Fibroblast of villous mesenchyme (primary cell): ENCODE results near the gene TMEM151B. TPM values are rescaled to one million over a fixed set of nuclear protein-coding genes. Genes with fewer than 3 reads are reported as not detected.

Experiments used
- DNase-seq: peaks from one replicate; pipeline ENCODE4 v3.0.0-alpha.2; 2010; ENCODE audit warnings: low read depth
- H3K4me3 ChIP-seq: 2 replicates; pipeline ENCODE4 v1.5.1; 2011; ENCODE audit warnings: low read depth, mild to moderate bottlenecking, low read length
- total RNA-seq: library from RNA; depleted of rRNA; stranded (reverse); fragments of >200 nt; gene quantifications from 2 replicates; pipeline ENCODE4 v1.2.3, GENCODE V29; 2012
- TF ChIP-seq, protein P1 (sequence below): IDR thresholded peaks from 2 replicates; pipeline ENCODE4 v1.5.1; 2012; ENCODE audit warnings: low read depth, mild to moderate bottlenecking, low read length; ENCODE audit not compliant: insufficient read depth

Gene TMEM151B
- total RNA-seq, 1 donor = not detected

DNA sequence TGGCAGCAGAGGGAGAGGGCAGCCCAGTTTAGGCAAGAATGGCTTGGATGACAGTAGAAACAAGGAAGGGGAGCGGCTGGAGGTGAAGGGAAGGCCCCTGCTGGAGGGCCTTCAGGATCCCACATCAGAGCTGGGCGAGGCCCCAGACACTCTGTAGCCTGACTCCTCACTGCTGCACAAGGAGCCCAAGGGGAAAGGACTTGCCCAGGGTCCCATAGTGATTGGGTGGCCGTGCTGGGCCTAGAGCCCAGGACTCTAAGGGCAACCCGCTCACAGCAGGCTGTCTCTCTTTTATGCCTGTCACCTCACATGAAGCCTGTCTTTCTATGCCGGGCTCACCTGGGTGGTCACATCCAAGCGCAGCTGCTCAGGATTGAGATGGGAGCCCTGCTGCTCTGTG, 33.6 kb downstream of the TMEM151B start:
- TF ChIP-seq, protein P1, sequence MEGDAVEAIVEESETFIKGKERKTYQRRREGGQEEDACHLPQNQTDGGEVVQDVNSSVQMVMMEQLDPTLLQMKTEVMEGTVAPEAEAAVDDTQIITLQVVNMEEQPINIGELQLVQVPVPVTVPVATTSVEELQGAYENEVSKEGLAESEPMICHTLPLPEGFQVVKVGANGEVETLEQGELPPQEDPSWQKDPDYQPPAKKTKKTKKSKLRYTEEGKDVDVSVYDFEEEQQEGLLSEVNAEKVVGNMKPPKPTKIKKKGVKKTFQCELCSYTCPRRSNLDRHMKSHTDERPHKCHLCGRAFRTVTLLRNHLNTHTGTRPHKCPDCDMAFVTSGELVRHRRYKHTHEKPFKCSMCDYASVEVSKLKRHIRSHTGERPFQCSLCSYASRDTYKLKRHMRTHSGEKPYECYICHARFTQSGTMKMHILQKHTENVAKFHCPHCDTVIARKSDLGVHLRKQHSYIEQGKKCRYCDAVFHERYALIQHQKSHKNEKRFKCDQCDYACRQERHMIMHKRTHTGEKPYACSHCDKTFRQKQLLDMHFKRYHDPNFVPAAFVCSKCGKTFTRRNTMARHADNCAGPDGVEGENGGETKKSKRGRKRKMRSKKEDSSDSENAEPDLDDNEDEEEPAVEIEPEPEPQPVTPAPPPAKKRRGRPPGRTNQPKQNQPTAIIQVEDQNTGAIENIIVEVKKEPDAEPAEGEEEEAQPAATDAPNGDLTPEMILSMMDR = no peak
- H3K4me3 ChIP-seq = no peak overlapping the region
- DNase-seq = no peak

- no peak overlapping the region for H3K4me3 ChIP-seq
- DNase-seq = peak; percentile 29
- TF ChIP-seq, protein P1 = peak; percentile 88
Observed at GRCh38 chr6:44304282-44305199, 34.3 kb downstream of the TMEM151B start.

- TF ChIP-seq, protein P1 = no peak
Observed at GRCh38 chr6:44305200-44305725, 35.0 kb downstream of the TMEM151B start.

GRCh38 chr6:44306710-44307109, 36.5 kb downstream of the TMEM151B start:
- TF ChIP-seq, protein P1 = no peak
- DNase-seq = no peak
- no peak overlapping the region for H3K4me3 ChIP-seq

More at GRCh38 chr6:44305200-44305725, 35.0 kb downstream of the TMEM151B start:
- DNase-seq = no peak
- no peak overlapping the region for H3K4me3 ChIP-seq

- TF ChIP-seq, protein P1 = no peak
- H3K4me3 ChIP-seq = no peak overlapping the region
- DNase-seq = no peak
Observed at GRCh38 chr6:44307217-44307616, 37.0 kb downstream of the TMEM151B start.

GRCh38 chr6:44309092-44309491, 38.8 kb downstream of the TMEM151B start:
- DNase-seq = no peak
- TF ChIP-seq, protein P1 = no peak
- H3K4me3 ChIP-seq = no peak overlapping the region
